WTC11 (cell line): ENCODE results near the gene MSX1.

ENCODE experiments used
- CREB1 ChIP-seq: sonication (generic); formaldehyde crosslinking; IDR thresholded peaks from 2 replicates; pipeline ENCODE4 v1.8.0; 2023; ENCODE audit warnings: mild to moderate bottlenecking, missing genetic modification reagents
- FOXK1 ChIP-seq: sonication (generic); formaldehyde crosslinking; IDR thresholded peaks from 2 replicates; pipeline ENCODE4 v1.8.0; 2022; ENCODE audit warnings: mild to moderate bottlenecking, moderate library complexity, missing genetic modification reagents
- GABPB1 ChIP-seq: sonication (generic); formaldehyde crosslinking; IDR thresholded peaks from 2 replicates; pipeline ENCODE4 v1.8.1; 2023; ENCODE audit warnings: mild to moderate bottlenecking, missing genetic modification reagents
- NFE2L1 ChIP-seq: sonication (generic); formaldehyde crosslinking; IDR thresholded peaks from 2 replicates; pipeline ENCODE4 v1.8.1; 2023; ENCODE audit warnings: missing genetic modification reagents
- NFYB ChIP-seq: sonication (generic); formaldehyde crosslinking; conservative IDR thresholded peaks from 2 replicates; pipeline ENCODE4 v1.8.0; 2022; ENCODE audit warnings: low read depth, missing genetic modification reagents
- TEAD4 ChIP-seq: sonication (generic); formaldehyde crosslinking; IDR thresholded peaks from 2 replicates; pipeline ENCODE4 v1.8.0; 2022; ENCODE audit warnings: mild to moderate bottlenecking, missing genetic modification reagents
- ZNF232 ChIP-seq: sonication (generic); formaldehyde crosslinking; IDR thresholded peaks from 2 replicates; pipeline ENCODE4 v1.8.0; 2022; ENCODE audit warnings: mild to moderate bottlenecking, missing genetic modification reagents
- TF ChIP-seq, protein P1 (sequence below): fragments of 200-600 bp; IDR thresholded peaks from 2 replicates; pipeline ENCODE4 v1.8.0; 2022; ENCODE audit warnings: antibody characterized with exemption
- TF ChIP-seq, protein P2 (sequence below): sonication (generic); formaldehyde crosslinking; IDR thresholded peaks from 2 replicates; pipeline ENCODE4 v1.8.1; 2022; ENCODE audit warnings: low read depth, mild to moderate bottlenecking, moderate library complexity, missing genetic modification reagents, borderline replicate concordance
- TF ChIP-seq, protein P3 (sequence below): sonication (generic); formaldehyde crosslinking; IDR thresholded peaks from 2 replicates; pipeline ENCODE4 v1.8.1; 2023; ENCODE audit warnings: mild to moderate bottlenecking, moderate library complexity, missing genetic modification reagents
- TF ChIP-seq, protein P4 (sequence below): sonication (generic); formaldehyde crosslinking; IDR thresholded peaks from 2 replicates; pipeline ENCODE4 v1.8.0; 2022; ENCODE audit warnings: mild to moderate bottlenecking, missing genetic modification reagents
- TF ChIP-seq, protein P5 (sequence below): sonication (generic); formaldehyde crosslinking; IDR thresholded peaks from 2 replicates; pipeline ENCODE4 v1.8.1; 2023; ENCODE audit warnings: mild to moderate bottlenecking, missing genetic modification reagents, moderate library complexity

DNA sequence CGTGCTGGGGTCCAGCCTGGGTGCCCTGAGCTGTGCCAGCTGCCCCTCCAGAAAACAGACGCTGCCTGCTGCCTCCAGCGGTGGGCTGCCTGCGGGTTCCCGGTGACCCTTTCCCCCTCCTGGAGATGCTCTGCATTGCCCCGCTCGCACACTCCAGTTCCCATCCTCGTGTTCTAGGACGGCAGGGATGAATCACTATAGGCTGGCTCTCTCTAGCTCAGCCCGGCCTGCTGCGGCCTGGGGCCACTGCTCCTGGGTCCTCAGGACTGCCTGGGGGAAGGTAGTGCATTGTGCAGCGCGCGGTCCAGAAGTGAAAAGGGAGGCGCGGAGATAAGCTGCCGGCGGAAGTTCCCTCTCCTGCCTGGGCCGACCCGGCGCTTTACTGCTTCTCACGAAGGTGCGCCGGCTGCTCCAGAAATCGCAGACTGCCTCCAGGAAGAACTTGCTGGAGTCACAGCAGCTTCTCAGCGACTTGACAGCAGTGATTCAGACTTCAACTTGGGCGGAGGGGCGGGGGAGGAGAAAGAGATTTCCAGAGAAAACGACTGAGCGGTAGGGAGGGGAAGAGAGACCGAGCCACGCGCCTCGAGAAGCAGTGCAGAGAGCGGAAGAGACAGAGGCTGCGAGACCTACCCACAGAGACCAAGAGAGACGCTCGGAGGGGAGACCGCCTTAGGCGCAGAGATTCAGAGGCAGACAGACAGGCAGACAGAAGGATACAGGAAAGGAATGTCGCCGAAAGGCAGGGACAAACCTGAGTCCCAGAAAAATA lies 6.7 kb upstream of the MSX1 start:
- no peak for TF ChIP-seq NFE2L1 (CRISPR knock-in tag)
- TF ChIP-seq ZNF232 (CRISPR knock-in tag), result no peak
- no peak for TF ChIP-seq CREB1 (CRISPR knock-in tag)
- no peak for TF ChIP-seq NFYB
- TF ChIP-seq, protein P1, sequence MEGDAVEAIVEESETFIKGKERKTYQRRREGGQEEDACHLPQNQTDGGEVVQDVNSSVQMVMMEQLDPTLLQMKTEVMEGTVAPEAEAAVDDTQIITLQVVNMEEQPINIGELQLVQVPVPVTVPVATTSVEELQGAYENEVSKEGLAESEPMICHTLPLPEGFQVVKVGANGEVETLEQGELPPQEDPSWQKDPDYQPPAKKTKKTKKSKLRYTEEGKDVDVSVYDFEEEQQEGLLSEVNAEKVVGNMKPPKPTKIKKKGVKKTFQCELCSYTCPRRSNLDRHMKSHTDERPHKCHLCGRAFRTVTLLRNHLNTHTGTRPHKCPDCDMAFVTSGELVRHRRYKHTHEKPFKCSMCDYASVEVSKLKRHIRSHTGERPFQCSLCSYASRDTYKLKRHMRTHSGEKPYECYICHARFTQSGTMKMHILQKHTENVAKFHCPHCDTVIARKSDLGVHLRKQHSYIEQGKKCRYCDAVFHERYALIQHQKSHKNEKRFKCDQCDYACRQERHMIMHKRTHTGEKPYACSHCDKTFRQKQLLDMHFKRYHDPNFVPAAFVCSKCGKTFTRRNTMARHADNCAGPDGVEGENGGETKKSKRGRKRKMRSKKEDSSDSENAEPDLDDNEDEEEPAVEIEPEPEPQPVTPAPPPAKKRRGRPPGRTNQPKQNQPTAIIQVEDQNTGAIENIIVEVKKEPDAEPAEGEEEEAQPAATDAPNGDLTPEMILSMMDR, result no peak
- TF ChIP-seq TEAD4 (CRISPR knock-in tag), result no peak
- TF ChIP-seq, protein P2, sequence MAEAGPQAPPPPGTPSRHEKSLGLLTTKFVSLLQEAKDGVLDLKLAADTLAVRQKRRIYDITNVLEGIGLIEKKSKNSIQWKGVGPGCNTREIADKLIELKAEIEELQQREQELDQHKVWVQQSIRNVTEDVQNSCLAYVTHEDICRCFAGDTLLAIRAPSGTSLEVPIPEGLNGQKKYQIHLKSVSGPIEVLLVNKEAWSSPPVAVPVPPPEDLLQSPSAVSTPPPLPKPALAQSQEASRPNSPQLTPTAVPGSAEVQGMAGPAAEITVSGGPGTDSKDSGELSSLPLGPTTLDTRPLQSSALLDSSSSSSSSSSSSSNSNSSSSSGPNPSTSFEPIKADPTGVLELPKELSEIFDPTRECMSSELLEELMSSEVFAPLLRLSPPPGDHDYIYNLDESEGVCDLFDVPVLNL (CRISPR knock-in tag), result no peak
- TF ChIP-seq GABPB1, result no peak
- TF ChIP-seq, protein P3, sequence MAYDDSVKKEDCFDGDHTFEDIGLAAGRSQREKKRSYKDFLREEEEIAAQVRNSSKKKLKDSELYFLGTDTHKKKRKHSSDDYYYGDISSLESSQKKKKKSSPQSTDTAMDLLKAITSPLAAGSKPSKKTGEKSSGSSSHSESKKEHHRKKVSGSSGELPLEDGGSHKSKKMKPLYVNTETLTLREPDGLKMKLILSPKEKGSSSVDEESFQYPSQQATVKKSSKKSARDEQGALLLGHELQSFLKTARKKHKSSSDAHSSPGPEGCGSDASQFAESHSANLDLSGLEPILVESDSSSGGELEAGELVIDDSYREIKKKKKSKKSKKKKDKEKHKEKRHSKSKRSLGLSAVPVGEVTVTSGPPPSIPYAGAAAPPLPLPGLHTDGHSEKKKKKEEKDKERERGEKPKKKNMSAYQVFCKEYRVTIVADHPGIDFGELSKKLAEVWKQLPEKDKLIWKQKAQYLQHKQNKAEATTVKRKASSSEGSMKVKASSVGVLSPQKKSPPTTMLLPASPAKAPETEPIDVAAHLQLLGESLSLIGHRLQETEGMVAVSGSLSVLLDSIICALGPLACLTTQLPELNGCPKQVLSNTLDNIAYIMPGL (CRISPR knock-in tag), result no peak
- TF ChIP-seq, protein P4, sequence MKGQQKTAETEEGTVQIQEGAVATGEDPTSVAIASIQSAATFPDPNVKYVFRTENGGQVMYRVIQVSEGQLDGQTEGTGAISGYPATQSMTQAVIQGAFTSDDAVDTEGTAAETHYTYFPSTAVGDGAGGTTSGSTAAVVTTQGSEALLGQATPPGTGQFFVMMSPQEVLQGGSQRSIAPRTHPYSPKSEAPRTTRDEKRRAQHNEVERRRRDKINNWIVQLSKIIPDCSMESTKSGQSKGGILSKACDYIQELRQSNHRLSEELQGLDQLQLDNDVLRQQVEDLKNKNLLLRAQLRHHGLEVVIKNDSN (CRISPR knock-in tag), result no peak
- no peak for TF ChIP-seq FOXK1 (CRISPR knock-in tag)
- TF ChIP-seq, protein P5, sequence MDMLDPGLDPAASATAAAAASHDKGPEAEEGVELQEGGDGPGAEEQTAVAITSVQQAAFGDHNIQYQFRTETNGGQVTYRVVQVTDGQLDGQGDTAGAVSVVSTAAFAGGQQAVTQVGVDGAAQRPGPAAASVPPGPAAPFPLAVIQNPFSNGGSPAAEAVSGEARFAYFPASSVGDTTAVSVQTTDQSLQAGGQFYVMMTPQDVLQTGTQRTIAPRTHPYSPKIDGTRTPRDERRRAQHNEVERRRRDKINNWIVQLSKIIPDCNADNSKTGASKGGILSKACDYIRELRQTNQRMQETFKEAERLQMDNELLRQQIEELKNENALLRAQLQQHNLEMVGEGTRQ (CRISPR knock-in tag), result no peak
